SK-N-SH treated with all-trans-retinoic acid at 6 μM for 48 hours (cell line): ENCODE results near the gene PCTP.

Experiments used
- OSR1 ChIP-seq: fragments of 250-450 bp; sonication (Bioruptor Pico); IDR thresholded peaks from 2 replicates; pipeline ENCODE4 v1.8.0; 2022; ENCODE audit warnings: moderate library complexity, mild to moderate bottlenecking, inconsistent platforms
- RARB ChIP-seq: fragments of 250-450 bp; sonication (Bioruptor Pico); IDR thresholded peaks from 2 replicates; pipeline ENCODE4 v1.8.0; 2021; ENCODE audit warnings: mild to moderate bottlenecking, moderate library complexity
- ZFP3 ChIP-seq: fragments of 250-450 bp; sonication (Bioruptor Pico); IDR thresholded peaks from 2 replicates; pipeline ENCODE4 v1.5.0; 2020; ENCODE audit warnings: mild to moderate bottlenecking, moderate library complexity
- ZFP30 ChIP-seq: fragments of 450-650 bp; formaldehyde crosslinking; IDR thresholded peaks from 2 replicates; pipeline ENCODE4 v1.5.0; 2022; ENCODE audit warnings: mild to moderate bottlenecking, moderate library complexity
- ZNF70 ChIP-seq: fragments of 450-650 bp; formaldehyde crosslinking; IDR thresholded peaks from 2 replicates; pipeline ENCODE4 v1.5.0; 2020; ENCODE audit warnings: mild to moderate bottlenecking, moderate library complexity
- TF ChIP-seq, protein P1 (sequence below): fragments of 250-450 bp; sonication (Bioruptor Pico); IDR thresholded peaks from 2 replicates; pipeline ENCODE4 v1.8.0; 2020; ENCODE audit warnings: mild to moderate bottlenecking, moderate library complexity, borderline replicate concordance
- TF ChIP-seq, protein P2 (sequence below): fragments of 250-450 bp; sonication (Bioruptor Pico); IDR thresholded peaks from 2 replicates; pipeline ENCODE4 v1.5.1; 2021; ENCODE audit warnings: mild to moderate bottlenecking, moderate library complexity
- TF ChIP-seq, protein P3 (sequence below): fragments of 250-450 bp; sonication (Bioruptor Pico); IDR thresholded peaks from 2 replicates; pipeline ENCODE4 v1.5.1; 2020; ENCODE audit warnings: low read depth, mild to moderate bottlenecking, moderate library complexity
- TF ChIP-seq, protein P4 (sequence below): fragments of 250-450 bp; sonication (Bioruptor Pico); IDR thresholded peaks from 2 replicates; pipeline ENCODE4 v1.8.0; 2021; ENCODE audit warnings: low read depth, mild to moderate bottlenecking, moderate library complexity, borderline replicate concordance

DNA sequence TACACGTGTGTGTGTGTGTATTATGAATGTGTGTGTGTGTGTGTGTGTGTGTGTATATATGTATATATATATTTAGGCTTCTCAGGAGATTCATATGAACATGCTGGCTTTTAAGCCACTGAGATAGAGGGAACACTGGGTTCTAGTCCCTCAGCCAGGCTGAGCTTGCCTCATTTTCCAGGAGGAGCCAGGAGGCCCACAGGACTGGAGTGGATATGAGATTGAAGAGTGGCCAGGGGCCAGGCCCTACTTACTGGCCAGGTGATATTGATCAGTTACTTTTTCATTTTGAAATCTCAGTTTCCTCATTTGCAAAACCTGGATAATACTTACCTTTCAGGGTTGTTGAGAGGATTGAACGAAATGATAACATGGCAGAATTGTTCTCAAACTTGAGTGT, 5.8 kb downstream of the PCTP start:
- TF ChIP-seq, protein P1, sequence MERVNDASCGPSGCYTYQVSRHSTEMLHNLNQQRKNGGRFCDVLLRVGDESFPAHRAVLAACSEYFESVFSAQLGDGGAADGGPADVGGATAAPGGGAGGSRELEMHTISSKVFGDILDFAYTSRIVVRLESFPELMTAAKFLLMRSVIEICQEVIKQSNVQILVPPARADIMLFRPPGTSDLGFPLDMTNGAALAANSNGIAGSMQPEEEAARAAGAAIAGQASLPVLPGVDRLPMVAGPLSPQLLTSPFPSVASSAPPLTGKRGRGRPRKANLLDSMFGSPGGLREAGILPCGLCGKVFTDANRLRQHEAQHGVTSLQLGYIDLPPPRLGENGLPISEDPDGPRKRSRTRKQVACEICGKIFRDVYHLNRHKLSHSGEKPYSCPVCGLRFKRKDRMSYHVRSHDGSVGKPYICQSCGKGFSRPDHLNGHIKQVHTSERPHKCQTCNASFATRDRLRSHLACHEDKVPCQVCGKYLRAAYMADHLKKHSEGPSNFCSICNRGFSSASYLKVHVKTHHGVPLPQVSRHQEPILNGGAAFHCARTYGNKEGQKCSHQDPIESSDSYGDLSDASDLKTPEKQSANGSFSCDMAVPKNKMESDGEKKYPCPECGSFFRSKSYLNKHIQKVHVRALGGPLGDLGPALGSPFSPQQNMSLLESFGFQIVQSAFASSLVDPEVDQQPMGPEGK (CRISPR knock-in tag) = no peak
- TF ChIP-seq ZNF70 (CRISPR knock-in tag) (no peak), OSR1 (CRISPR knock-in tag) (no peak), ZFP30 (CRISPR knock-in tag) (no peak), ZFP3 (CRISPR knock-in tag) (no peak), RARB (CRISPR knock-in tag) (no peak)
- TF ChIP-seq, protein P2, sequence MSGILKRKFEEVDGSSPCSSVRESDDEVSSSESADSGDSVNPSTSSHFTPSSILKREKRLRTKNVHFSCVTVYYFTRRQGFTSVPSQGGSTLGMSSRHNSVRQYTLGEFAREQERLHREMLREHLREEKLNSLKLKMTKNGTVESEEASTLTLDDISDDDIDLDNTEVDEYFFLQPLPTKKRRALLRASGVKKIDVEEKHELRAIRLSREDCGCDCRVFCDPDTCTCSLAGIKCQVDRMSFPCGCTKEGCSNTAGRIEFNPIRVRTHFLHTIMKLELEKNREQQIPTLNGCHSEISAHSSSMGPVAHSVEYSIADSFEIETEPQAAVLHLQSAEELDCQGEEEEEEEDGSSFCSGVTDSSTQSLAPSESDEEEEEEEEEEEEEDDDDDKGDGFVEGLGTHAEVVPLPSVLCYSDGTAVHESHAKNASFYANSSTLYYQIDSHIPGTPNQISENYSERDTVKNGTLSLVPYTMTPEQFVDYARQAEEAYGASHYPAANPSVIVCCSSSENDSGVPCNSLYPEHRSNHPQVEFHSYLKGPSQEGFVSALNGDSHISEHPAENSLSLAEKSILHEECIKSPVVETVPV (CRISPR knock-in tag) = no peak
- TF ChIP-seq, protein P3, sequence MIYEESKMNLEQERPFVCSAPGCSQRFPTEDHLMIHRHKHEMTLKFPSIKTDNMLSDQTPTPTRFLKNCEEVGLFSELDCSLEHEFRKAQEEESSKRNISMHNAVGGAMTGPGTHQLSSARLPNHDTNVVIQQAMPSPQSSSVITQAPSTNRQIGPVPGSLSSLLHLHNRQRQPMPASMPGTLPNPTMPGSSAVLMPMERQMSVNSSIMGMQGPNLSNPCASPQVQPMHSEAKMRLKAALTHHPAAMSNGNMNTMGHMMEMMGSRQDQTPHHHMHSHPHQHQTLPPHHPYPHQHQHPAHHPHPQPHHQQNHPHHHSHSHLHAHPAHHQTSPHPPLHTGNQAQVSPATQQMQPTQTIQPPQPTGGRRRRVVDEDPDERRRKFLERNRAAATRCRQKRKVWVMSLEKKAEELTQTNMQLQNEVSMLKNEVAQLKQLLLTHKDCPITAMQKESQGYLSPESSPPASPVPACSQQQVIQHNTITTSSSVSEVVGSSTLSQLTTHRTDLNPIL (CRISPR knock-in tag) = no peak
- TF ChIP-seq, protein P4, sequence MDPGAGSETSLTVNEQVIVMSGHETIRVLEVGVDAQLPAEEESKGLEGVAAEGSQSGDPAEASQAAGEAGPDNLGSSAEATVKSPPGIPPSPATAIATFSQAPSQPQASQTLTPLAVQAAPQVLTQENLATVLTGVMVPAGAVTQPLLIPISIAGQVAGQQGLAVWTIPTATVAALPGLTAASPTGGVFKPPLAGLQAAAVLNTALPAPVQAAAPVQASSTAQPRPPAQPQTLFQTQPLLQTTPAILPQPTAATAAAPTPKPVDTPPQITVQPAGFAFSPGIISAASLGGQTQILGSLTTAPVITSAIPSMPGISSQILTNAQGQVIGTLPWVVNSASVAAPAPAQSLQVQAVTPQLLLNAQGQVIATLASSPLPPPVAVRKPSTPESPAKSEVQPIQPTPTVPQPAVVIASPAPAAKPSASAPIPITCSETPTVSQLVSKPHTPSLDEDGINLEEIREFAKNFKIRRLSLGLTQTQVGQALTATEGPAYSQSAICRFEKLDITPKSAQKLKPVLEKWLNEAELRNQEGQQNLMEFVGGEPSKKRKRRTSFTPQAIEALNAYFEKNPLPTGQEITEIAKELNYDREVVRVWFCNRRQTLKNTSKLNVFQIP (CRISPR knock-in tag) = no peak
